ENCODE measurements around the gene KRTAP5-5. TPM values are rescaled to one million over a fixed set of nuclear protein-coding genes. Genes with fewer than 3 reads are reported as not detected.

Gene KRTAP5-5
- total and polyA plus RNA-seq, 2 donors (not counting 1 experiment from before 2014, with no cell fraction given), result not detected

- TF ChIP-seq EZH2 (IDR thresholded peaks at IDR 0.05; ENCODE audit: low read length, missing control alignments), result no peak
- TF ChIP-seq, protein P1, sequence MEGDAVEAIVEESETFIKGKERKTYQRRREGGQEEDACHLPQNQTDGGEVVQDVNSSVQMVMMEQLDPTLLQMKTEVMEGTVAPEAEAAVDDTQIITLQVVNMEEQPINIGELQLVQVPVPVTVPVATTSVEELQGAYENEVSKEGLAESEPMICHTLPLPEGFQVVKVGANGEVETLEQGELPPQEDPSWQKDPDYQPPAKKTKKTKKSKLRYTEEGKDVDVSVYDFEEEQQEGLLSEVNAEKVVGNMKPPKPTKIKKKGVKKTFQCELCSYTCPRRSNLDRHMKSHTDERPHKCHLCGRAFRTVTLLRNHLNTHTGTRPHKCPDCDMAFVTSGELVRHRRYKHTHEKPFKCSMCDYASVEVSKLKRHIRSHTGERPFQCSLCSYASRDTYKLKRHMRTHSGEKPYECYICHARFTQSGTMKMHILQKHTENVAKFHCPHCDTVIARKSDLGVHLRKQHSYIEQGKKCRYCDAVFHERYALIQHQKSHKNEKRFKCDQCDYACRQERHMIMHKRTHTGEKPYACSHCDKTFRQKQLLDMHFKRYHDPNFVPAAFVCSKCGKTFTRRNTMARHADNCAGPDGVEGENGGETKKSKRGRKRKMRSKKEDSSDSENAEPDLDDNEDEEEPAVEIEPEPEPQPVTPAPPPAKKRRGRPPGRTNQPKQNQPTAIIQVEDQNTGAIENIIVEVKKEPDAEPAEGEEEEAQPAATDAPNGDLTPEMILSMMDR (conservative IDR thresholded peaks at IDR 0.05 in 1 of 2, IDR thresholded peaks at IDR 0.05 in 1 of 2; ENCODE audit: low read depth in 1 of 2, low read length in 2 of 2), result no peak
- H3K27me3 ChIP-seq (ENCODE audit: control insufficient read depth, insufficient read depth, low read length), result peaks cover 6% of the 10 kb centered on the region
- H3K79me2 ChIP-seq (ENCODE audit: control insufficient read depth, insufficient read depth, low read length), result no peaks in the 10 kb centered on the region
- no peak for DNase-seq (ENCODE audit: low read depth in 2 of 2)
- no peaks in the 10 kb centered on the region for H4K20me1 ChIP-seq (ENCODE audit: control insufficient read depth, extremely low read depth, insufficient read depth, low read length)
- H3K9me3 ChIP-seq (ENCODE audit: control insufficient read depth, insufficient read depth, low read depth, low read length), result no peaks in the 10 kb centered on the region
- H3K4me2 ChIP-seq (ENCODE audit: extremely low read depth, insufficient read depth, low read length), result no peak overlapping the region
- no peak overlapping the region for H2AFZ ChIP-seq (ENCODE audit: low read length)
- H3K36me3 ChIP-seq (ENCODE audit: control insufficient read depth, insufficient read depth, low read length), result no peaks in the 10 kb centered on the region
- no peaks in the 10 kb centered on the region for H3K4me1 ChIP-seq (ENCODE audit: control insufficient read depth, extremely low read depth, insufficient read depth, low read length)
- no peak overlapping the region for H3K9ac ChIP-seq (ENCODE audit: insufficient read depth, low read length)
- no peak overlapping the region for H3K4me3 ChIP-seq (replicated peaks in 1 of 4; ENCODE audit: control extremely low read depth in 1 of 4, insufficient read depth in 1 of 4, low read depth in 3 of 4, low read length in 4 of 4)
- no peak overlapping the region for H3K27ac ChIP-seq (ENCODE audit: insufficient read depth, low read length)
Observed at GRCh38 chr11:1638344-1638743, 8.8 kb downstream of the KRTAP5-5 start.

DNA sequence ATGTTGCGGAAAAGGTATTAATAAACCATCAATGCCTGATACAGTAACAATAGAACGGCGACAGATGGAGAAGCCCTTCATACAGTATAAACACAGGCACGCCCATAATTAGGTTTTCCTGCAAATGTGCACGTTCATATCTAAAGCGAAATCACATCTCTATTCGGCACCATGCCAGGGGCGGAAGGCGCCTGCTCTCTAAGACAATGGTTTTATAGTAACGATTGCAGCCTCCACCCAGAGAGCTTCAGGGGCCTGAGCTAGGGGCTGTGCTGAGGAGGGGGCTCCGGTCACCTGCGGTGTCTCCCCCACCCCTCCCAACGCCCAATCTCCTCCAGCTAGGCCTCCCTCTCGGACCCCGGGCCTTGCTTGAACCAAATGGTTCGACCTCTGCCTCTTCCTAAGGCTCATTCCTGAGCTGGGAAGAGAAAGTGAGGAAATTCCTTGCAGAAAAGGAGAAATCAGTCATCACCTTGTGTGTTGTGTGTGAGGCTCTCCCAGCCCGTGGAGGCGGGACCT is 9.6 kb downstream of the KRTAP5-5 start:
- no peak overlapping the region for H2AFZ ChIP-seq (ENCODE audit: low read length)
- no peaks in the 10 kb centered on the region for H3K4me1 ChIP-seq (ENCODE audit: control insufficient read depth, extremely low read depth, insufficient read depth, low read length)
- H3K27me3 ChIP-seq (ENCODE audit: control insufficient read depth, insufficient read depth, low read length), result peaks cover 6% of the 10 kb centered on the region
- H3K9ac ChIP-seq (ENCODE audit: insufficient read depth, low read length), result no peak overlapping the region
- no peaks in the 10 kb centered on the region for H4K20me1 ChIP-seq (ENCODE audit: control insufficient read depth, extremely low read depth, insufficient read depth, low read length)
- H3K9me3 ChIP-seq (ENCODE audit: control insufficient read depth, insufficient read depth, low read depth, low read length), result no peaks in the 10 kb centered on the region
- TF ChIP-seq EZH2 (IDR thresholded peaks at IDR 0.05; ENCODE audit: low read length, missing control alignments), result no peak
- TF ChIP-seq, protein P1 (conservative IDR thresholded peaks at IDR 0.05 in 1 of 2, IDR thresholded peaks at IDR 0.05 in 1 of 2; ENCODE audit: low read depth in 1 of 2, low read length in 2 of 2), result no peak
- no peaks in the 10 kb centered on the region for H3K79me2 ChIP-seq (ENCODE audit: control insufficient read depth, insufficient read depth, low read length)
- no peak for DNase-seq (ENCODE audit: low read depth in 2 of 2)
- no peak overlapping the region for H3K4me2 ChIP-seq (ENCODE audit: extremely low read depth, insufficient read depth, low read length)
- H3K36me3 ChIP-seq (ENCODE audit: control insufficient read depth, insufficient read depth, low read length), result no peaks in the 10 kb centered on the region
- no peak overlapping the region for H3K4me3 ChIP-seq (replicated peaks in 1 of 4; ENCODE audit: control extremely low read depth in 1 of 4, insufficient read depth in 1 of 4, low read depth in 3 of 4, low read length in 4 of 4)
- no peak overlapping the region for H3K27ac ChIP-seq (ENCODE audit: insufficient read depth, low read length)

DNA sequence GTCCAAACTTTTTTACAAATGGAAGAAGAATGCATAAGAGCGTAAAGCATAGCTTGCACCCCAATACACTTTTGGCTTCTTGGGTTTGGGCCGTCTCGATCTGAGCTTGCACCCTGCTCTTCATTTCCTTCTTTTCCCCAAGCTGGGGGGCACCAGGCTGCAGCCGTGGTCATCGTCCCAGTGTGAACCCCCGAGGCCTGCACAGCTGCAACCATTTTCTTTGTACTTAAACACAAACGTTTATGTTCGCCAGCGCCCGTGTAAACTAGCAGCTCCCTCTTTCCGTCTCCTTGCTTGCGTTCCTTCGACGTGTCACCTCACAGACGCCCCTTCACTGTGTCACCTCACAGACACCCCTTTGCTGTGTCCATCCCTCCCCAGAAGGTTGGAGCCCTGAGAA is 10.1 kb downstream of the KRTAP5-5 start:
- Histone ChIP-seq H3K36me3 (ENCODE audit: control insufficient read depth, insufficient read depth, low read length) (no peaks in the 10 kb centered on the region), H3K9ac (ENCODE audit: insufficient read depth, low read length) (no peak overlapping the region), H3K4me1 (ENCODE audit: control insufficient read depth, extremely low read depth, insufficient read depth, low read length) (no peaks in the 10 kb centered on the region), H3K4me3 (replicated peaks in 1 of 4; ENCODE audit: control extremely low read depth in 1 of 4, insufficient read depth in 1 of 4, low read depth in 3 of 4, low read length in 4 of 4) (no peak overlapping the region), H3K79me2 (ENCODE audit: control insufficient read depth, insufficient read depth, low read length) (no peaks in the 10 kb centered on the region), H2AFZ (ENCODE audit: low read length) (no peak overlapping the region), H4K20me1 (ENCODE audit: control insufficient read depth, extremely low read depth, insufficient read depth, low read length) (no peaks in the 10 kb centered on the region), H3K27ac (ENCODE audit: insufficient read depth, low read length) (no peak overlapping the region), H3K9me3 (ENCODE audit: control insufficient read depth, insufficient read depth, low read depth, low read length) (no peaks in the 10 kb centered on the region), H3K4me2 (ENCODE audit: extremely low read depth, insufficient read depth, low read length) (no peak overlapping the region), H3K27me3 (ENCODE audit: control insufficient read depth, insufficient read depth, low read length) (peaks cover 6% of the 10 kb centered on the region)
- TF ChIP-seq, protein P1 (conservative IDR thresholded peaks at IDR 0.05 in 1 of 2, IDR thresholded peaks at IDR 0.05 in 1 of 2; ENCODE audit: low read depth in 1 of 2, low read length in 2 of 2), result no peak
- TF ChIP-seq EZH2 (IDR thresholded peaks at IDR 0.05; ENCODE audit: low read length, missing control alignments), result no peak
- DNase-seq (ENCODE audit: low read depth in 2 of 2), result no peak

All from fibroblast of lung (primary cell).